HEK293 (cell line): ENCODE results near the gene PDK4.
A peak's percentile ranks its signal among the peaks of the same experiment; 100 is the strongest.

Source experiments
- AEBP2 ChIP-seq: fragments of 450-650 bp; formaldehyde crosslinking; IDR thresholded peaks from 2 replicates; pipeline ENCODE4 v1.5.1; 2016; ENCODE audit warnings: missing biosample characterization, missing genetic modification characterization, borderline replicate concordance
- IKZF3 ChIP-seq: fragments of 450-650 bp; IDR thresholded peaks from 2 replicates; pipeline ENCODE4 v1.5.0; 2018; ENCODE audit warnings: missing biosample characterization, mild to moderate bottlenecking, missing genetic modification characterization, moderate library complexity
- KLF8 ChIP-seq: fragments of 450-650 bp; formaldehyde crosslinking; IDR thresholded peaks from 2 replicates; pipeline ENCODE4 v1.5.1; 2016; ENCODE audit warnings: missing biosample characterization, missing genetic modification characterization
- OVOL3 ChIP-seq: fragments of 450-650 bp; formaldehyde crosslinking; IDR thresholded peaks from 2 replicates; pipeline ENCODE4 v1.5.1; 2016; ENCODE audit warnings: missing biosample characterization, missing genetic modification characterization
- PATZ1 ChIP-seq: fragments of 450-650 bp; formaldehyde crosslinking; IDR thresholded peaks from 2 replicates; pipeline ENCODE4 v1.5.1; 2016; ENCODE audit warnings: missing biosample characterization, missing genetic modification characterization
- PRDM6 ChIP-seq: fragments of 450-650 bp; formaldehyde crosslinking; IDR thresholded peaks from 2 replicates; pipeline ENCODE4 v1.5.1; 2017; ENCODE audit warnings: missing biosample characterization, missing genetic modification characterization
- RBAK ChIP-seq: fragments of 450-650 bp; formaldehyde crosslinking; IDR thresholded peaks from 2 replicates; pipeline ENCODE4 v1.5.1; 2016; ENCODE audit warnings: missing biosample characterization, missing genetic modification characterization
- SP3 ChIP-seq: fragments of 450-650 bp; formaldehyde crosslinking; IDR thresholded peaks from 2 replicates; pipeline ENCODE4 v1.5.1; 2016; ENCODE audit warnings: missing biosample characterization, missing genetic modification characterization
- TCF7L2 ChIP-seq: IDR thresholded peaks from 2 replicates; pipeline ENCODE4 v1.6.1; 2011; ENCODE audit warnings: low read depth, mild to moderate bottlenecking, inconsistent platforms, low read length, moderate library complexity, borderline replicate concordance
- ZBTB17 ChIP-seq: fragments of 450-650 bp; formaldehyde crosslinking; IDR thresholded peaks from 2 replicates; pipeline ENCODE4 v1.5.1; 2016; ENCODE audit warnings: missing biosample characterization, missing genetic modification characterization
- ZBTB6 ChIP-seq: fragments of 450-650 bp; formaldehyde crosslinking; IDR thresholded peaks from 2 replicates; pipeline ENCODE4 v1.5.1; 2017; ENCODE audit warnings: missing biosample characterization, missing genetic modification characterization
- ZNF112 ChIP-seq: fragments of 450-650 bp; formaldehyde crosslinking; IDR thresholded peaks from 2 replicates; pipeline ENCODE4 v1.5.0; 2017; ENCODE audit warnings: missing biosample characterization, missing genetic modification characterization
- ZNF280C ChIP-seq: fragments of 450-650 bp; formaldehyde crosslinking; IDR thresholded peaks from 2 replicates; pipeline ENCODE4 v1.5.1; 2016; ENCODE audit warnings: missing biosample characterization, missing genetic modification characterization
- ZNF302 ChIP-seq: fragments of 450-650 bp; formaldehyde crosslinking; IDR thresholded peaks from 2 replicates; pipeline ENCODE4 v1.5.1; 2016; ENCODE audit warnings: missing biosample characterization, missing genetic modification characterization, low read depth
- ZNF311 ChIP-seq: fragments of 450-650 bp; formaldehyde crosslinking; IDR thresholded peaks from 2 replicates; pipeline ENCODE4 v1.5.1; 2017; ENCODE audit warnings: missing biosample characterization, missing genetic modification characterization, borderline replicate concordance
- ZNF335 ChIP-seq: fragments of 450-650 bp; formaldehyde crosslinking; conservative IDR thresholded peaks from 2 replicates; pipeline ENCODE4 v1.5.1; 2016; ENCODE audit warnings: missing biosample characterization, missing genetic modification characterization
- ZNF514 ChIP-seq: fragments of 450-650 bp; formaldehyde crosslinking; IDR thresholded peaks from 2 replicates; pipeline ENCODE4 v1.5.1; 2016; ENCODE audit warnings: missing biosample characterization, missing genetic modification characterization
- ZNF548 ChIP-seq: fragments of 450-650 bp; formaldehyde crosslinking; IDR thresholded peaks from 2 replicates; pipeline ENCODE4 v1.5.1; 2016; ENCODE audit warnings: missing biosample characterization, missing genetic modification characterization
- ZNF623 ChIP-seq: fragments of 450-650 bp; formaldehyde crosslinking; IDR thresholded peaks from 2 replicates; pipeline ENCODE4 v1.5.1; 2016; ENCODE audit warnings: missing biosample characterization, missing genetic modification characterization
- ZNF639 ChIP-seq: fragments of 450-650 bp; formaldehyde crosslinking; IDR thresholded peaks from 2 replicates; pipeline ENCODE4 v1.5.1; 2016; ENCODE audit warnings: missing biosample characterization, missing genetic modification characterization
- ZNF692 ChIP-seq: fragments of 450-650 bp; formaldehyde crosslinking; IDR thresholded peaks from 2 replicates; pipeline ENCODE4 v1.5.1; 2016; ENCODE audit warnings: missing biosample characterization, missing genetic modification characterization
- ZNF704 ChIP-seq: fragments of 450-650 bp; formaldehyde crosslinking; IDR thresholded peaks from 2 replicates; pipeline ENCODE4 v1.5.1; 2016; ENCODE audit warnings: missing biosample characterization, missing genetic modification characterization
- ZNF707 ChIP-seq: fragments of 450-650 bp; formaldehyde crosslinking; IDR thresholded peaks from 2 replicates; pipeline ENCODE4 v1.5.1; 2016; ENCODE audit warnings: missing biosample characterization, missing genetic modification characterization
- ZNF768 ChIP-seq: fragments of 450-650 bp; formaldehyde crosslinking; IDR thresholded peaks from 2 replicates; pipeline ENCODE4 v1.5.1; 2018; ENCODE audit warnings: missing biosample characterization, mild to moderate bottlenecking, missing genetic modification characterization
- ZNF777 ChIP-seq: fragments of 450-650 bp; formaldehyde crosslinking; IDR thresholded peaks from 2 replicates; pipeline ENCODE4 v1.5.1; 2017; ENCODE audit warnings: missing biosample characterization, missing genetic modification characterization, borderline replicate concordance

Gene PDK4

GRCh38 chr7:95596198-95597063, at the start of gene PDK4 (continued):
- peak; percentile 84 for TF ChIP-seq ZNF335 (tag by site-specific recombination)
- no peak for TF ChIP-seq ZNF548 (tag by site-specific recombination)
- TF ChIP-seq ZBTB6 (tag by site-specific recombination), result 0 out of 2 replicates have a peak, but pooled peaks have one; percentile 11
- peak; percentile 47 for TF ChIP-seq SP3 (tag by site-specific recombination)
- no peak for TF ChIP-seq ZNF280C
- TF ChIP-seq ZBTB17 (tag by site-specific recombination), result 0 out of 2 replicates have a peak, but pooled peaks have one; percentile 25
- peak; percentile 66 for TF ChIP-seq IKZF3 (tag by site-specific recombination)
- no peak for TF ChIP-seq ZNF514
- TF ChIP-seq TCF7L2, result peak; percentile 41; the same call in 1 of the 2 replicates
- TF ChIP-seq ZNF692 (tag by site-specific recombination), result peak; percentile 53; the same call in 1 of the 2 replicates
- TF ChIP-seq RBAK (tag by site-specific recombination), result 0 out of 2 replicates have a peak, but pooled peaks have one; percentile 27
- no peak for TF ChIP-seq AEBP2 (tag by site-specific recombination)
- no peak for TF ChIP-seq ZNF768 (tag by site-specific recombination)
- peak; percentile 61 for TF ChIP-seq PATZ1 (tag by site-specific recombination)
- no peak for TF ChIP-seq PRDM6 (tag by site-specific recombination)
- no peak for TF ChIP-seq ZNF112 (tag by site-specific recombination)
- peak; percentile 5; the same call in 1 of the 2 replicates for TF ChIP-seq ZNF777 (tag by site-specific recombination)
- TF ChIP-seq KLF8 (tag by site-specific recombination), result no peak
- no peak for TF ChIP-seq ZNF302 (tag by site-specific recombination)
- TF ChIP-seq ZNF707 (tag by site-specific recombination), result no peak
- TF ChIP-seq ZNF704 (tag by site-specific recombination), result no peak
- TF ChIP-seq ZNF639, result no peak
- no peak for TF ChIP-seq ZNF311 (tag by site-specific recombination)
- TF ChIP-seq OVOL3 (tag by site-specific recombination), result no peak
- TF ChIP-seq ZNF623 (tag by site-specific recombination), result no peak
